Trophoblast cell (in vitro differentiated cells and primary cell): ENCODE data around the gene PNPLA7.

ENCODE experiments used
- DNase-seq, 2 donors: peaks; one replicate each; pipeline ENCODE4 v3.0.0-alpha.2; 2016
- H2AFZ ChIP-seq: 2 replicates; pipeline ENCODE4 v1.6.1; 2013; ENCODE audit warnings: low read length, moderate library complexity, mild to moderate bottlenecking; ENCODE audit not compliant: insufficient read depth, poor library complexity
- H2AK5ac ChIP-seq: 2 replicates; pipeline ENCODE4 v1.6.1; 2013; ENCODE audit warnings: mild to moderate bottlenecking, low read length
- H2BK120ac ChIP-seq: 2 replicates; pipeline ENCODE4 v1.6.1; 2013; ENCODE audit warnings: low read length, mild to moderate bottlenecking, moderate library complexity; ENCODE audit not compliant: insufficient read depth, poor library complexity
- H2BK12ac ChIP-seq: 2 replicates; pipeline ENCODE4 v1.6.1; 2013; ENCODE audit warnings: mild to moderate bottlenecking, low read length, moderate library complexity
- H2BK5ac ChIP-seq: 2 replicates; pipeline ENCODE4 v1.6.1; 2013; ENCODE audit warnings: low read length, low read depth, moderate library complexity, mild to moderate bottlenecking; ENCODE audit not compliant: poor library complexity
- H3K14ac ChIP-seq: 2 replicates; pipeline ENCODE4 v1.6.1; 2013; ENCODE audit warnings: mild to moderate bottlenecking, low read length
- H3K18ac ChIP-seq: 2 replicates; pipeline ENCODE4 v1.6.1; 2013; ENCODE audit warnings: mild to moderate bottlenecking, low read length
- H3K23ac ChIP-seq: 2 replicates; pipeline ENCODE4 v1.6.1; 2013; ENCODE audit warnings: low read length
- H3K27ac ChIP-seq: 2 replicates; pipeline ENCODE4 v1.5.1; 2013; ENCODE audit warnings: low read depth, mild to moderate bottlenecking, inconsistent platforms, low read length, moderate library complexity
- H3K27me3 ChIP-seq: 2 replicates; pipeline ENCODE4 v1.6.1; 2013; ENCODE audit warnings: inconsistent platforms, mild to moderate bottlenecking, low read length, moderate library complexity; ENCODE audit not compliant: insufficient read depth
- H3K36me3 ChIP-seq, 2 experiments: 1 replicate in 1 of 2; 2 replicates in 1 of 2; pipeline ENCODE4 v1.6.1; 2013; ENCODE audit warnings: low read length in 2 of 2, mild to moderate bottlenecking in 2 of 2, moderate library complexity in 1 of 2; ENCODE audit not compliant: insufficient read depth in 2 of 2, control insufficient read depth in 1 of 2
- H3K4ac ChIP-seq: 2 replicates; pipeline ENCODE4 v1.6.1; 2013; ENCODE audit warnings: low read depth, mild to moderate bottlenecking, low read length, moderate library complexity
- H3K4me1 ChIP-seq, 2 experiments: 1 replicate in 1 of 2; 2 replicates in 1 of 2; pipeline ENCODE4 v1.6.1; 2013; ENCODE audit warnings: low read length in 2 of 2, mild to moderate bottlenecking in 2 of 2, moderate library complexity in 1 of 2; ENCODE audit not compliant: insufficient read depth in 2 of 2, control insufficient read depth in 1 of 2
- H3K4me2 ChIP-seq: 2 replicates; pipeline ENCODE4 v1.6.1; 2013; ENCODE audit warnings: inconsistent platforms, mild to moderate bottlenecking, low read length, moderate library complexity
- H3K4me3 ChIP-seq: 2 replicates; pipeline ENCODE4 v1.5.1; 2013; ENCODE audit warnings: mild to moderate bottlenecking, low read depth, low read length, inconsistent platforms
- H3K79me1 ChIP-seq: one replicate; pipeline ENCODE4 v1.6.1; 2013; ENCODE audit warnings: low read length
- H3K79me2 ChIP-seq: 2 replicates; pipeline ENCODE4 v1.6.1; 2013; ENCODE audit warnings: low read length, mild to moderate bottlenecking; ENCODE audit not compliant: control insufficient read depth, insufficient read depth, poor library complexity
- H3K9ac ChIP-seq: 2 replicates; pipeline ENCODE4 v1.6.1; 2013; ENCODE audit warnings: mild to moderate bottlenecking, low read length
- H3K9me3 ChIP-seq: 2 replicates; pipeline ENCODE4 v1.6.1; 2013; ENCODE audit warnings: low read depth, mild to moderate bottlenecking, control low read depth, inconsistent platforms, low read length; ENCODE audit not compliant: insufficient read depth
- H4K12ac ChIP-seq: 2 replicates; pipeline ENCODE4 v1.6.1; 2013; ENCODE audit warnings: low read depth, mild to moderate bottlenecking, low read length, moderate library complexity
- H4K8ac ChIP-seq: 2 replicates; pipeline ENCODE4 v1.6.1; 2013; ENCODE audit warnings: low read depth, mild to moderate bottlenecking, low read length, moderate library complexity
- H4K91ac ChIP-seq: one replicate; pipeline ENCODE4 v1.6.1; 2013; ENCODE audit warnings: low read depth, mild to moderate bottlenecking, low read length, moderate library complexity
- WGBS: extraction: QIAGEN DNeasy Blood & Tissue Kit; methylation state at CpG from one replicate; pipeline ENCODE4 v1.1.7; 2013; ENCODE audit warnings: missing lambda C conversion rate; ENCODE audit not compliant: insufficient read length, insufficient coverage; ENCODE audit errors: extremely low coverage; 5-methylcytosine and 5-hydroxymethylcytosine counted together

Gene PNPLA7

DNA sequence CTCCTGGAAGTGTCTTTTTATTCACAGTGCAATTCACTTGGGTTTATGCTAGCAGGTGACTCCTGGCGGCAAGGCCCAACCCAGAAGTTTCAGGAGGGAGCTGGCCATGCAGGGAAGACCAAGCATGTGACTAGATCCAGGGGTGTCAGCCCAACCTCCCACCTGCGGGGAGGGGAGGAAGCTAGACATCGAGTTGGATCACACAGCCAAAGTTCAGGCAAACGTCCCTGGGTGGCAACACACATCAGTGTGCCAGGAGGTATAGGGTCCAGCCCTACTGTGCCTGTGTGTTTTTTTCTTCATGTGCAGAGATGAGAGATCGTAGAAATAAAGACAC lies 25.3 kb downstream of the PNPLA7 start:
- H3K36me3 ChIP-seq: no peaks in the 10 kb centered on the region
- H3K4me2 ChIP-seq: no peak overlapping the region
- no peak overlapping the region for H3K27ac ChIP-seq
- H3K79me1 ChIP-seq: no peaks in the 10 kb centered on the region
- no peak overlapping the region for H2BK120ac ChIP-seq
- H3K79me2 ChIP-seq: no peaks in the 10 kb centered on the region
- no peaks in the 10 kb centered on the region for H3K27me3 ChIP-seq
- no peak overlapping the region for H3K23ac ChIP-seq
- no peak overlapping the region for H2AFZ ChIP-seq
- H3K9me3 ChIP-seq: peaks cover 2% of the 10 kb centered on the region
- H3K14ac ChIP-seq: no peak overlapping the region
- no peak overlapping the region for H4K91ac ChIP-seq
- H4K8ac ChIP-seq: no peak overlapping the region
- H3K4ac ChIP-seq: no peak overlapping the region
- no peak overlapping the region for H4K12ac ChIP-seq
- H3K4me1 ChIP-seq: no peaks in the 10 kb centered on the region
- DNase-seq: no peak
- no peak overlapping the region for H2BK12ac ChIP-seq
- H2AK5ac ChIP-seq: no peak overlapping the region
- no peak overlapping the region for H3K18ac ChIP-seq
- no peak overlapping the region for H2BK5ac ChIP-seq
- no peak overlapping the region for H3K4me3 ChIP-seq
- peak overlapping the region; percentile 22 for H3K9ac ChIP-seq
- WGBS: no CpG with 5 or more reads among the region's 5 CpGs

DNA sequence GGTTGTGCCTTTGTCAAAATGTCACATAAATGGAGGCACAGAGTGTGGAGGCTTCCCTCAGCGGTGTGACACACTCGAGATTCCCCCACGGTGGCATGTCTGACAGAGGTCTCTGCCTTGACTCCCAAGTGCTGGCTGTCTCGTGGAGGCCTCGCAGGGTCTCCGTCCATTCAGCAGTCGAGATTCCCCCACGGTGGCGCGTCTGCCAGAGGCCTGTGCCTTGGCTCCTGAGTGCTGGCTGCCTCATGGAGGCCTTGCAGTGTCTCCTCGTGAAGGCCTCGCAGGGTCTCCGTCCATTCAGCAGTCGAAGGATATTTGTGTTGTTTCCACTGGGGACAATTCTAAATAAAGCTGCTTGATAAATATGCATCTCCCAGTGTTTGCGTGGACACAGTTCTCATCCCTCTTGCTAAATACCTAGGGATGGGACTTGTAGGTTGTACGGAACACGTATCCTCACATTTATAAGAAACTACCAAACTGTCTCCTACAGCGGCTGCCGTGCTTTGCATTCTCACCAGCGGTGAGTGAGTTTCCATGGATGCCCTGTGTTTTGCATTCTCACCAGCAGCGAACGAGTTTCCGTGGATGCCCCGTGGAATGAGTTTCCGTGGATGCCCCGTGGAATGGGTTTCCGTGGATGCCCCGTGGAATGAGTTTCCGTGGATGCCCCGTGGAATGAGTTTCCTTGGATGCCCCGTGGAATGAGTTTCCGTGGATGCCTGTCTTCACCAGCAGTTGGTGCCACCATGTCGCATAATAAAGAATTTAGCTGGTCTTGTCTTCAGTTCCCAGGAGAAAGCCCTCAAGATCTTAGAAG lies 25.8 kb downstream of the PNPLA7 start:
- no peaks in the 10 kb centered on the region for H3K36me3 ChIP-seq
- H3K4ac ChIP-seq: no peak overlapping the region
- H3K9me3 ChIP-seq: peaks cover 2% of the 10 kb centered on the region
- no peak overlapping the region for H2BK12ac ChIP-seq
- H3K4me3 ChIP-seq: peak overlapping the region; percentile 30
- no peak overlapping the region for H2BK120ac ChIP-seq
- H4K91ac ChIP-seq: no peak overlapping the region
- no peak overlapping the region for H4K12ac ChIP-seq
- H2BK5ac ChIP-seq: no peak overlapping the region
- no peak overlapping the region for H3K27ac ChIP-seq
- H3K79me1 ChIP-seq: no peaks in the 10 kb centered on the region
- H3K4me1 ChIP-seq: no peaks in the 10 kb centered on the region
- H3K27me3 ChIP-seq: no peaks in the 10 kb centered on the region
- H3K9ac ChIP-seq: no peak overlapping the region
- WGBS: no CpG with 5 or more reads among the region's 33 CpGs
- no peak for DNase-seq
- H3K18ac ChIP-seq: no peak overlapping the region
- no peak overlapping the region for H2AFZ ChIP-seq
- H3K4me2 ChIP-seq: no peak overlapping the region
- H3K23ac ChIP-seq: no peak overlapping the region
- no peaks in the 10 kb centered on the region for H3K79me2 ChIP-seq
- H4K8ac ChIP-seq: no peak overlapping the region
- H2AK5ac ChIP-seq: no peak overlapping the region
- H3K14ac ChIP-seq: no peak overlapping the region

DNA sequence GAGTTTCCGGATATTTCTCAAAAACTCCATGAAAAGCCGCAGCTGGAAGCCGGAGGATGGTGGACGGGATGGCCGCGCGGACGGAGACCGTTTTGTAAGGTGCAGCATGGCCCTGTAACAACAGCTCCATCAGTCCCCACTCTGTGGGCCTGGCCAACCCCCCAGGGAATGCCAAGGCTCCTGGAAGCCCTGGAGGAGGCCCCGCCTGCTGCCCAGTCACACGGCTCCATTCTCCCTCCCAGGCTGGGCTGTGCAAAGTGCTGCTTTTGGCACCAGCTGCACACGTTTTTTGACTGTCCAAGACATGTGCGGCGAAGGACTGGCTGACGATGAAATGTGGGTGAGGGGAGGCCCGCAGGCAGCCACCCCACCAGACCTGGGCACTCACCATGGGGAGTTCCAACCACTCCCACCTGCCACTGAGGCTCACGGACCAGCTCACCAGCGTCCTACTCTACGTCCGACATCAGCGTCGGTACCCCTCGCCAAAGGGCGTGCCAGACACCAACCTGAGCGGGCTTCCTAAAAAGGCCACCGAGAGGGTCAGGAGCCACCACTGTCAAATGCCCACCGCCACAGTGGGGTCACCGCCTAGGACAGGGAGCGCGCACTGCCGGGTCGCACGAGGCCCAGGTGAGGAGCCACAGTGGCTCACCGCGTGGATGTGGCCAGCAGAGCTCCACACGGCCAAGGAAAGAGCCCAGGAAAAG lies 27.3 kb downstream of the PNPLA7 start:
- Histone ChIP-seq H4K91ac (no peak overlapping the region), H4K12ac (no peak overlapping the region), H4K8ac (no peak overlapping the region), H2BK120ac (no peak overlapping the region), H3K4me2 (no peak overlapping the region), H3K14ac (no peak overlapping the region), H3K4ac (no peak overlapping the region), H3K36me3 (no peaks in the 10 kb centered on the region), H3K27me3 (no peaks in the 10 kb centered on the region), H3K79me2 (no peaks in the 10 kb centered on the region), H2AK5ac (no peak overlapping the region), H2BK5ac (no peak overlapping the region), H3K23ac (no peak overlapping the region), H3K9ac (no peak overlapping the region), H3K27ac (no peak overlapping the region), H2AFZ (no peak overlapping the region), H3K79me1 (no peaks in the 10 kb centered on the region), H3K9me3 (peaks cover 5% of the 10 kb centered on the region), H3K18ac (no peak overlapping the region), H3K4me1 (no peaks in the 10 kb centered on the region), H2BK12ac (no peak overlapping the region), H3K4me3 (peak overlapping the region; percentile 28)
- no peak for DNase-seq
- WGBS: no CpG with 5 or more reads among the region's 36 CpGs

DNA sequence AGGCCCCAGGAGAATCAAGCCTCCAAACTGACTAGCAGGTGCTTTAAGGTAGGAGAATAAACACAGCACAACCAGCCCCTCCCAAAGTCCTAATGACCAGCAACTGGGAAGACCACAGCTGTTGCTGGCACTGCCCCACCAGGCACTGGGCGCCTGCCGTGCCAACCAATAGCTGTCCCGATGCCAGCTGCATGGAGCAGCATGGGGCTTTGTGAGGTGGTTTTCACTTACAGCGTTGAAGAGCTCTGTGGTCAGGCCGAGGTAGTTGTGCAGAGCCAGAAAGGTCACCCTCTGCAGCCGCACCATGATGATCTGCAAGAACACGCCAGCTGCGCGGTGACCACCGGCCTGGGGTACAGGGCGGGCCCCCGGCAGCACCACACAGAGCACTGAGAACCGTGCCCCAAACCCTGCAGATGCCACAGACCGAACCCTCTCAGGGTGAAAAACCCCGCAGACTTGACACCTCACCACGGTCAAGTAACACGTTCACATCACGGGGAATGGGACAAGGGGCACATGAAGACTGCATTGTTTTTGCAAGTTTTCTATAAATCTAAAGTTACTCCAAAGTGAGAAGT lies 28.7 kb downstream of the PNPLA7 start:
- Histone ChIP-seq H4K12ac (no peak overlapping the region), H4K8ac (no peak overlapping the region), H3K4me1 (no peaks in the 10 kb centered on the region), H3K4me3 (no peak overlapping the region), H3K18ac (no peak overlapping the region), H4K91ac (no peak overlapping the region), H2AK5ac (no peak overlapping the region), H3K9me3 (peaks cover 5% of the 10 kb centered on the region), H3K4me2 (no peak overlapping the region), H3K23ac (no peak overlapping the region), H3K4ac (no peak overlapping the region), H3K27ac (no peak overlapping the region), H3K79me1 (no peaks in the 10 kb centered on the region), H3K14ac (no peak overlapping the region), H3K27me3 (no peaks in the 10 kb centered on the region), H2BK120ac (no peak overlapping the region), H3K36me3 (no peaks in the 10 kb centered on the region), H2BK12ac (no peak overlapping the region), H2AFZ (no peak overlapping the region), H3K9ac (no peak overlapping the region), H3K79me2 (no peaks in the 10 kb centered on the region), H2BK5ac (no peak overlapping the region)
- no CpG with 5 or more reads among the region's 18 CpGs for WGBS
- DNase-seq: no peak
